K562 (cell line): ENCODE measurements around the gene BCL11A. TPM values are rescaled to one million over a fixed set of nuclear protein-coding genes. Genes with fewer than 3 reads are reported as not detected.

Experiments used
- ARHGAP35 ChIP-seq: fragments of 450-650 bp; IDR thresholded peaks from 2 replicates; pipeline ENCODE4 v1.6.1; 2018; ENCODE audit not compliant: partially characterized antibody
- MYNN ChIP-seq, 2 experiments: sonication (generic); formaldehyde crosslinking in 1 of 2; IDR thresholded peaks; 2 replicates each; pipeline versions ENCODE4 v1.5.0 to v1.6.1; 2016 to 2020; ENCODE audit warnings: antibody characterized with exemption in 1 of 2, missing genetic modification reagents in 1 of 2
- POLR2AphosphoS2 ChIP-seq: IDR thresholded peaks from 2 replicates; pipeline ENCODE4 v1.6.1; 2012; ENCODE audit warnings: low read length, improper control_type of control experiment
- PRDM10 ChIP-seq: fragments of 450-650 bp; IDR thresholded peaks from 2 replicates; pipeline ENCODE4 v1.6.1; 2018; ENCODE audit not compliant: partially characterized antibody
- SMARCE1 ChIP-seq: fragments of 450-650 bp; IDR thresholded peaks from 2 replicates; pipeline ENCODE4 v1.7.1; 2016; ENCODE audit warnings: mild to moderate bottlenecking
- YY1 ChIP-seq, 3 experiments: IDR thresholded peaks; 2 replicates each; pipeline ENCODE4 v1.6.1; 2011; ENCODE audit warnings: low read length in 2 of 3, mild to moderate bottlenecking in 2 of 3, moderate library complexity in 2 of 3, borderline replicate concordance in 1 of 3, control low read depth in 1 of 3, low read depth in 1 of 3; ENCODE audit not compliant: insufficient read depth in 3 of 3, insufficient replicate concordance in 2 of 3, control insufficient read depth in 1 of 3, insufficient read length in 1 of 3; ENCODE audit errors: extremely low read depth in 1 of 3
- ZBTB1 ChIP-seq: sonication (generic); formaldehyde crosslinking; IDR thresholded peaks from 2 replicates; pipeline ENCODE4 v1.8.1; 2023; ENCODE audit warnings: missing genetic modification reagents, low read depth, mild to moderate bottlenecking, borderline replicate concordance
- ZNF184 ChIP-seq: sonication (generic); formaldehyde crosslinking; IDR thresholded peaks from 2 replicates; pipeline ENCODE4 v1.5.0; 2020; ENCODE audit warnings: missing genetic modification reagents
- ZNF445 ChIP-seq: fragments of 250-450 bp; sonication (Bioruptor Pico); IDR thresholded peaks from 2 replicates; pipeline ENCODE4 v1.4.0; 2020; ENCODE audit warnings: low read depth, mild to moderate bottlenecking, moderate library complexity
- polyA plus RNA-seq, 8 experiments: library from polyadenylated mRNA; depleted of rRNA in 4 of 8; stranded (reverse) in 5 of 8; unstranded in 3 of 8; fragments of >200 nt; fragmentation: Nextera tagmentation in 2 of 8; fragmentation: Illumina TruSeq in 1 of 8; extraction: Ambion mirVana in 2 of 8; extraction: Trizol in 1 of 8; gene quantifications; 2 replicates each; pipeline versions ENCODE4 v1.2.1 to v1.2.3, GENCODE V29; 2011 to 2014; ENCODE audit warnings: inconsistent platforms in 1 of 8, missing spikeins in 1 of 8
- total RNA-seq, 7 experiments: library from RNA; depleted of rRNA in 6 of 7; stranded (reverse); fragments of >200 nt in 6 of 7; fragmentation: Illumina TruSeq in 2 of 7; extraction: Trizol in 2 of 7; gene quantifications; 2 replicates each; pipeline versions ENCODE4 v1.2.1 to v1.2.3, GENCODE V29; 2011 to 2021; ENCODE audit warnings: low replicate concordance in 1 of 7
- TF ChIP-seq, protein P1 (sequence below): sonication (generic); formaldehyde crosslinking; IDR thresholded peaks from 2 replicates; pipeline ENCODE4 v1.8.1; 2023; ENCODE audit warnings: mild to moderate bottlenecking, missing genetic modification reagents
- TF ChIP-seq, protein P2 (sequence below), 3 experiments: fragments of 200-800 bp in 1 of 3; fragments of 250-450 bp in 1 of 3; fragments of 450-650 bp in 1 of 3; sonication (Bioruptor Pico) in 1 of 3; sonication (Bioruptor generic) in 1 of 3; formaldehyde crosslinking in 1 of 3; IDR thresholded peaks; 2 replicates each; pipeline versions ENCODE4 v1.6.1 to v1.8.0; 2016 to 2022; ENCODE audit warnings: mild to moderate bottlenecking in 2 of 3, missing genetic modification characterization in 2 of 3, missing compliant biosample characterization in 1 of 3, moderate library complexity in 1 of 3

BCL11A gene
- total and polyA plus RNA-seq, 9 of the 15 experiments (the other 6 are each of a cell fraction or from before 2014, with no cell fraction given) = 0.13 TPM; not detected in 8

DNA sequence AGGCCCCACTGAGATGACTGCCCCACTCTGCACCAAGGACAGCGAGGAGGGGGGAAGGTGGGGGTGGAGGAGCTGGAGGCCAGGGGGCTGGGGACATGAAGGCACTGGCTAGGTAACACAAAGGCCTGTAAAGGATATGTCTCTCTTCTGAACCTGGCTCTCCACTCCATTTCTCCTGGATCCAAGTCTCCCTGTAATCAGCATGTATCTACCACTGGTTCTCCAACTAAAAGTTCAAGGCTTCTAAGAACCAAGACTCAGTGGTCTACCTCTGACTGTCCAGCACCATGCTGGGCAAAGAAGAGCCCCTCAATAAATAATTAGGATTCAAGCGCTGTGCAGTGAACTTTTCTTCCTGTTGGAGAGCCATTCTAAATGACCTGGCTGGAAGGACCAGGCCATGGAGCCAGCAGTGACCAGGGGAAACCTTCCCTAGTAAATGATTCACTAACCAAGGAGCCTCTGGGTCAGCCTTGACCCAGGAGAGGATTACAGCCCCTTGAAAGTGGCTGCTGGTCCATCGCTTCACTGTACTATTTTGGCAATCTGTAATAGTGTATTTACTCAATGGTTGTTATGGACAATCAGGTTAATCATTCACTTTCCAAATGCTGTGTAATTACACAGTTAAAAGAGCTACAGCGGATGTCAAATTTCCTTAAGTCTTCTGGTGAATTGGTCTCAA is 73.2 kb downstream of the BCL11A start (continued):
- TF ChIP-seq, protein P1, sequence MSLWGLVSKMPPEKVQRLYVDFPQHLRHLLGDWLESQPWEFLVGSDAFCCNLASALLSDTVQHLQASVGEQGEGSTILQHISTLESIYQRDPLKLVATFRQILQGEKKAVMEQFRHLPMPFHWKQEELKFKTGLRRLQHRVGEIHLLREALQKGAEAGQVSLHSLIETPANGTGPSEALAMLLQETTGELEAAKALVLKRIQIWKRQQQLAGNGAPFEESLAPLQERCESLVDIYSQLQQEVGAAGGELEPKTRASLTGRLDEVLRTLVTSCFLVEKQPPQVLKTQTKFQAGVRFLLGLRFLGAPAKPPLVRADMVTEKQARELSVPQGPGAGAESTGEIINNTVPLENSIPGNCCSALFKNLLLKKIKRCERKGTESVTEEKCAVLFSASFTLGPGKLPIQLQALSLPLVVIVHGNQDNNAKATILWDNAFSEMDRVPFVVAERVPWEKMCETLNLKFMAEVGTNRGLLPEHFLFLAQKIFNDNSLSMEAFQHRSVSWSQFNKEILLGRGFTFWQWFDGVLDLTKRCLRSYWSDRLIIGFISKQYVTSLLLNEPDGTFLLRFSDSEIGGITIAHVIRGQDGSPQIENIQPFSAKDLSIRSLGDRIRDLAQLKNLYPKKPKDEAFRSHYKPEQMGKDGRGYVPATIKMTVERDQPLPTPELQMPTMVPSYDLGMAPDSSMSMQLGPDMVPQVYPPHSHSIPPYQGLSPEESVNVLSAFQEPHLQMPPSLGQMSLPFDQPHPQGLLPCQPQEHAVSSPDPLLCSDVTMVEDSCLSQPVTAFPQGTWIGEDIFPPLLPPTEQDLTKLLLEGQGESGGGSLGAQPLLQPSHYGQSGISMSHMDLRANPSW (CRISPR knock-in tag) = no peak
- TF ChIP-seq MYNN (IDR thresholded peaks at IDR 0.05) (no peak), MYNN (CRISPR knock-in tag; IDR thresholded peaks at IDR 0.05) (no peak), ZNF445 (CRISPR knock-in tag) (no peak), PRDM10 (no peak), POLR2AphosphoS2 (no peak), ARHGAP35 (no peak), ZBTB1 (CRISPR knock-in tag) (no peak), SMARCE1 (no peak), ZNF184 (no peak), YY1 (IDR thresholded peaks at IDR 0.05; ENCODE audit: borderline replicate concordance in 1 of 3, control insufficient read depth in 1 of 3, extremely low read depth in 1 of 3, insufficient read depth in 3 of 3, insufficient read length in 1 of 3, insufficient replicate concordance in 2 of 3, low read depth in 1 of 3, low read length in 2 of 3) (no peak)
- TF ChIP-seq, protein P2, sequence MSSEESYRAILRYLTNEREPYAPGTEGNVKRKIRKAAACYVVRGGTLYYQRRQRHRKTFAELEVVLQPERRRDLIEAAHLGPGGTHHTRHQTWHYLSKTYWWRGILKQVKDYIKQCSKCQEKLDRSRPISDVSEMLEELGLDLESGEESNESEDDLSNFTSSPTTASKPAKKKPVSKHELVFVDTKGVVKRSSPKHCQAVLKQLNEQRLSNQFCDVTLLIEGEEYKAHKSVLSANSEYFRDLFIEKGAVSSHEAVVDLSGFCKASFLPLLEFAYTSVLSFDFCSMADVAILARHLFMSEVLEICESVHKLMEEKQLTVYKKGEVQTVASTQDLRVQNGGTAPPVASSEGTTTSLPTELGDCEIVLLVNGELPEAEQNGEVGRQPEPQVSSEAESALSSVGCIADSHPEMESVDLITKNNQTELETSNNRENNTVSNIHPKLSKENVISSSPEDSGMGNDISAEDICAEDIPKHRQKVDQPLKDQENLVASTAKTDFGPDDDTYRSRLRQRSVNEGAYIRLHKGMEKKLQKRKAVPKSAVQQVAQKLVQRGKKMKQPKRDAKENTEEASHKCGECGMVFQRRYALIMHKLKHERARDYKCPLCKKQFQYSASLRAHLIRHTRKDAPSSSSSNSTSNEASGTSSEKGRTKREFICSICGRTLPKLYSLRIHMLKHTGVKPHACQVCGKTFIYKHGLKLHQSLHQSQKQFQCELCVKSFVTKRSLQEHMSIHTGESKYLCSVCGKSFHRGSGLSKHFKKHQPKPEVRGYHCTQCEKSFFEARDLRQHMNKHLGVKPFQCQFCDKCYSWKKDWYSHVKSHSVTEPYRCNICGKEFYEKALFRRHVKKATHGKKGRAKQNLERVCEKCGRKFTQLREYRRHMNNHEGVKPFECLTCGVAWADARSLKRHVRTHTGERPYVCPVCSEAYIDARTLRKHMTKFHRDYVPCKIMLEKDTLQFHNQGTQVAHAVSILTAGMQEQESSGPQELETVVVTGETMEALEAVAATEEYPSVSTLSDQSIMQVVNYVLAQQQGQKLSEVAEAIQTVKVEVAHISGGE (CRISPR knock-in tag; IDR thresholded peaks at IDR 0.05) = no peak
